Suprapubic skin (tissue), 4 donors: Measurements from ENCODE around the gene HPCAL1. TPM values are rescaled to one million over a fixed set of nuclear protein-coding genes. Genes with fewer than 3 reads are reported as not detected.

Experiments
- DNase-seq, 2 donors: peaks; one replicate each; pipeline ENCODE4 v3.0.0-alpha.2; 2019; ENCODE audit warnings: low spot score in 2 of 2
- H3K27ac ChIP-seq: fragments of 200-600 bp; sonication (generic); one replicate; pipeline ENCODE4 v1.5.1; 2019
- H3K27me3 ChIP-seq: fragments of 200-600 bp; sonication (generic); one replicate; pipeline ENCODE4 v1.5.1; 2019
- H3K36me3 ChIP-seq: fragments of 200-600 bp; sonication (generic); one replicate; pipeline ENCODE4 v1.5.1; 2019
- H3K4me1 ChIP-seq: fragments of 200-600 bp; sonication (generic); one replicate; pipeline ENCODE4 v1.5.1; 2019
- H3K4me3 ChIP-seq: fragments of 200-600 bp; sonication (generic); one replicate; pipeline ENCODE4 v1.5.1; 2019; ENCODE audit warnings: mild to moderate bottlenecking
- H3K9me3 ChIP-seq: fragments of 200-600 bp; sonication (generic); one replicate; pipeline ENCODE4 v1.5.1; 2019
- CTCF ChIP-seq, 2 donors: fragments of 200-600 bp in 1 of 2; fragments of 450-650 bp in 1 of 2; sonication (generic) in 1 of 2; IDR thresholded peaks; one replicate each; pipeline ENCODE4 v1.5.1; 2016 to 2019; ENCODE audit warnings: antibody characterized with exemption in 2 of 2, mild to moderate bottlenecking in 1 of 2, moderate library complexity in 1 of 2
- EP300 ChIP-seq: sonication (generic); formaldehyde crosslinking; IDR thresholded peaks from one replicate; pipeline ENCODE4 v1.6.1; 2017; ENCODE audit warnings: antibody characterized with exemption
- POLR2A ChIP-seq, 2 donors: fragments of 450-650 bp; IDR thresholded peaks; one replicate each; pipeline ENCODE4 v1.6.1; 2017; ENCODE audit warnings: antibody characterized with exemption in 2 of 2, mild to moderate bottlenecking in 2 of 2, moderate library complexity in 2 of 2
- POLR2AphosphoS5 ChIP-seq, 3 donors: sonication (generic); formaldehyde crosslinking; IDR thresholded peaks; one replicate each; pipeline ENCODE4 v1.6.1; 2017; ENCODE audit warnings: antibody characterized with exemption in 3 of 3
- WGBS: methylation state at CpG from one replicate; pipeline ENCODE4 v1.1.5; 2018; 5-methylcytosine and 5-hydroxymethylcytosine counted together
- total RNA-seq, 4 donors: library from RNA; depleted of rRNA; stranded (reverse); fragments of >200 nt; gene quantifications; one replicate each; pipeline ENCODE4 v1.1.0, GENCODE V29; 2016

The HPCAL1 gene
- total RNA-seq, 4 donors from 2014 or later = 27.7 to 40.7 (median 35.3) TPM

GRCh38 chr2:10422732-10423399 lies 120.2 kb downstream of the HPCAL1 start:
- TF ChIP-seq POLR2AphosphoS5 (IDR thresholded peaks at IDR 0.05) (no peak), EP300 (no peak), POLR2A (IDR thresholded peaks at IDR 0.05) (no peak), CTCF (IDR thresholded peaks at IDR 0.05) (no peak)
- H3K4me3 ChIP-seq = no peak overlapping the region
- H3K4me1 ChIP-seq = no peaks in the 10 kb centered on the region
- no peaks in the 10 kb centered on the region for H3K27me3 ChIP-seq
- no peaks in the 10 kb centered on the region for H3K9me3 ChIP-seq
- DNase-seq = no peak
- WGBS = 93% methylated on average over 22 of the region's 24 CpGs
- peaks cover 31% of the 10 kb centered on the region for H3K36me3 ChIP-seq
- no peak overlapping the region for H3K27ac ChIP-seq

GRCh38 chr2:10423400-10423774 lies 120.7 kb downstream of the HPCAL1 start:
- Histone ChIP-seq H3K27ac (no peak overlapping the region), H3K4me3 (no peak overlapping the region), H3K4me1 (no peaks in the 10 kb centered on the region), H3K27me3 (no peaks in the 10 kb centered on the region), H3K9me3 (no peaks in the 10 kb centered on the region), H3K36me3 (peaks cover 31% of the 10 kb centered on the region)
- WGBS = 78% methylated on average over 6 of the region's 6 CpGs
- no peak for DNase-seq
- no peak for TF ChIP-seq POLR2AphosphoS5 (IDR thresholded peaks at IDR 0.05)
- TF ChIP-seq POLR2A (IDR thresholded peaks at IDR 0.05) = no peak
- no peak for TF ChIP-seq CTCF (IDR thresholded peaks at IDR 0.05)
- TF ChIP-seq EP300 = no peak

- peaks cover 31% of the 10 kb centered on the region for H3K36me3 ChIP-seq
- WGBS = 91% methylated on average over 11 of the region's 11 CpGs
Measured at GRCh38 chr2:10424051-10424450, 121.3 kb downstream of the HPCAL1 start.

GRCh38 chr2:10424916-10425505 lies 122.3 kb downstream of the HPCAL1 start:
- H3K36me3 ChIP-seq = peaks cover 31% of the 10 kb centered on the region
- H3K27ac ChIP-seq = no peak overlapping the region

More at GRCh38 chr2:10424051-10424450, 121.3 kb downstream of the HPCAL1 start:
- no peak overlapping the region for H3K27ac ChIP-seq
- no peaks in the 10 kb centered on the region for H3K4me1 ChIP-seq
- no peak for DNase-seq
- no peak overlapping the region for H3K4me3 ChIP-seq
- no peak for TF ChIP-seq POLR2AphosphoS5 (IDR thresholded peaks at IDR 0.05)
- H3K27me3 ChIP-seq = no peaks in the 10 kb centered on the region
- H3K9me3 ChIP-seq = no peaks in the 10 kb centered on the region

GRCh38 chr2:10425699-10426098 lies 123.0 kb downstream of the HPCAL1 start:
- DNase-seq = no peak
- Histone ChIP-seq H3K27me3 (no peaks in the 10 kb centered on the region), H3K36me3 (peaks cover 31% of the 10 kb centered on the region), H3K4me1 (no peaks in the 10 kb centered on the region), H3K27ac (no peak overlapping the region), H3K9me3 (no peaks in the 10 kb centered on the region), H3K4me3 (no peak overlapping the region)
- WGBS = 87% methylated on average over 8 of the region's 10 CpGs
- TF ChIP-seq CTCF (IDR thresholded peaks at IDR 0.05) (no peak), POLR2A (IDR thresholded peaks at IDR 0.05) (no peak), EP300 (no peak), POLR2AphosphoS5 (IDR thresholded peaks at IDR 0.05) (no peak)

More at GRCh38 chr2:10424916-10425505, 122.3 kb downstream of the HPCAL1 start:
- H3K27me3 ChIP-seq = no peaks in the 10 kb centered on the region
- H3K4me1 ChIP-seq = no peaks in the 10 kb centered on the region
- no peak for TF ChIP-seq POLR2A (IDR thresholded peaks at IDR 0.05)
- H3K4me3 ChIP-seq = no peak overlapping the region
- no peaks in the 10 kb centered on the region for H3K9me3 ChIP-seq
- WGBS = 80% methylated on average over 1 of the region's 8 CpGs
- DNase-seq = no peak

- TF ChIP-seq POLR2AphosphoS5 (IDR thresholded peaks at IDR 0.05) (no peak), CTCF (IDR thresholded peaks at IDR 0.05) (no peak), EP300 (no peak), POLR2A (IDR thresholded peaks at IDR 0.05) (no peak)
- Histone ChIP-seq H3K9me3 (no peaks in the 10 kb centered on the region), H3K27ac (no peak overlapping the region), H3K27me3 (peaks cover 1% of the 10 kb centered on the region), H3K4me1 (peaks cover 5% of the 10 kb centered on the region), H3K4me3 (no peak overlapping the region), H3K36me3 (peaks cover 28% of the 10 kb centered on the region)
- DNase-seq = no peak
- 87% methylated on average over 35 of the region's 40 CpGs for WGBS
Measured at GRCh38 chr2:10426726-10427617, 124.3 kb downstream of the HPCAL1 start.
